HepG2 (cell line): ENCODE data around the gene PSMC3IP. TPM values are rescaled to one million over a fixed set of nuclear protein-coding genes. Genes with fewer than 3 reads are reported as not detected.

Source experiments
- AHDC1 ChIP-seq: sonication (generic); formaldehyde crosslinking; IDR thresholded peaks from 2 replicates; pipeline ENCODE4 v1.5.1; 2020; ENCODE audit warnings: mild to moderate bottlenecking, missing genetic modification reagents, borderline replicate concordance
- CBX2 ChIP-seq, 2 experiments: fragments of 200-600 bp in 1 of 2; sonication (generic); formaldehyde crosslinking in 1 of 2; IDR thresholded peaks; 2 replicates each; pipeline versions ENCODE4 v1.7.0 to v1.8.1; 2018 to 2022; ENCODE audit warnings: low read depth in 2 of 2, low read length in 1 of 2, mild to moderate bottlenecking in 1 of 2, missing genetic modification reagents in 1 of 2
- CENPBD1 ChIP-seq: sonication (generic); formaldehyde crosslinking; IDR thresholded peaks from 2 replicates; pipeline ENCODE4 v1.8.0; 2022; ENCODE audit warnings: missing genetic modification reagents, low read depth, mild to moderate bottlenecking, borderline replicate concordance
- MZF1 ChIP-seq: sonication (generic); formaldehyde crosslinking; IDR thresholded peaks from 2 replicates; pipeline ENCODE4 v1.8.1; 2023; ENCODE audit warnings: mild to moderate bottlenecking, missing genetic modification reagents, borderline replicate concordance
- XBP1 ChIP-seq: sonication (generic); formaldehyde crosslinking; IDR thresholded peaks from 2 replicates; pipeline ENCODE4 v1.5.0; 2020; ENCODE audit warnings: missing genetic modification reagents
- ZBTB39 ChIP-seq: sonication (generic); formaldehyde crosslinking; IDR thresholded peaks from 2 replicates; pipeline ENCODE4 v1.5.0; 2020; ENCODE audit warnings: missing genetic modification reagents
- ZNF354B ChIP-seq: sonication (generic); formaldehyde crosslinking; IDR thresholded peaks from 2 replicates; pipeline ENCODE4 v1.8.0; 2022; ENCODE audit warnings: mild to moderate bottlenecking, missing genetic modification reagents
- ZNF431 ChIP-seq: sonication (generic); formaldehyde crosslinking; IDR thresholded peaks from 2 replicates; pipeline ENCODE4 v1.9.0; 2022; ENCODE audit warnings: missing genetic modification reagents, low read depth, mild to moderate bottlenecking, borderline replicate concordance
- ZNF432 ChIP-seq: sonication (generic); formaldehyde crosslinking; IDR thresholded peaks from 2 replicates; pipeline ENCODE4 v1.5.0; 2020; ENCODE audit warnings: missing genetic modification reagents, mild to moderate bottlenecking, borderline replicate concordance
- ZNF510 ChIP-seq: sonication (generic); formaldehyde crosslinking; IDR thresholded peaks from 2 replicates; pipeline ENCODE4 v1.4.0; 2020; ENCODE audit warnings: low read depth, mild to moderate bottlenecking, missing genetic modification reagents
- ZNF781 ChIP-seq: sonication (generic); formaldehyde crosslinking; IDR thresholded peaks from 2 replicates; pipeline ENCODE4 v1.5.1; 2020; ENCODE audit warnings: borderline replicate concordance, mild to moderate bottlenecking, missing genetic modification reagents; ENCODE audit errors: not compliant biosample characterization
- polyA plus RNA-seq, 8 experiments: library from polyadenylated mRNA; depleted of rRNA in 3 of 8; stranded (reverse) in 7 of 8; unstranded in 1 of 8; fragments of >200 nt; fragmentation: Illumina TruSeq in 4 of 8; extraction: Trizol in 4 of 8; gene quantifications; 2 replicates each; pipeline versions ENCODE4 v1.2.1 to v1.2.3, GENCODE V29; 2011 to 2016; ENCODE audit warnings: low read depth in 4 of 8, missing spikeins in 1 of 8, mixed read lengths in 1 of 8; ENCODE audit not compliant: insufficient read depth in 1 of 8
- total RNA-seq, 5 experiments: library from RNA; depleted of rRNA; stranded (reverse); fragments of >200 nt; fragmentation: Illumina TruSeq; extraction: Trizol; gene quantifications; 2 replicates each; pipeline ENCODE4 v1.2.3, GENCODE V29; 2016; ENCODE audit warnings: low read depth in 1 of 5
- TF ChIP-seq, protein P1 (sequence below): sonication (generic); formaldehyde crosslinking; IDR thresholded peaks from 2 replicates; pipeline ENCODE4 v1.5.1; 2020; ENCODE audit warnings: missing genetic modification reagents, mild to moderate bottlenecking, borderline replicate concordance

Gene PSMC3IP
- total and polyA plus RNA-seq, 2 of the 13 experiments (the other 11 are each of a cell fraction or from before 2014, with no cell fraction given) = 6.5 to 22.4 TPM

DNA sequence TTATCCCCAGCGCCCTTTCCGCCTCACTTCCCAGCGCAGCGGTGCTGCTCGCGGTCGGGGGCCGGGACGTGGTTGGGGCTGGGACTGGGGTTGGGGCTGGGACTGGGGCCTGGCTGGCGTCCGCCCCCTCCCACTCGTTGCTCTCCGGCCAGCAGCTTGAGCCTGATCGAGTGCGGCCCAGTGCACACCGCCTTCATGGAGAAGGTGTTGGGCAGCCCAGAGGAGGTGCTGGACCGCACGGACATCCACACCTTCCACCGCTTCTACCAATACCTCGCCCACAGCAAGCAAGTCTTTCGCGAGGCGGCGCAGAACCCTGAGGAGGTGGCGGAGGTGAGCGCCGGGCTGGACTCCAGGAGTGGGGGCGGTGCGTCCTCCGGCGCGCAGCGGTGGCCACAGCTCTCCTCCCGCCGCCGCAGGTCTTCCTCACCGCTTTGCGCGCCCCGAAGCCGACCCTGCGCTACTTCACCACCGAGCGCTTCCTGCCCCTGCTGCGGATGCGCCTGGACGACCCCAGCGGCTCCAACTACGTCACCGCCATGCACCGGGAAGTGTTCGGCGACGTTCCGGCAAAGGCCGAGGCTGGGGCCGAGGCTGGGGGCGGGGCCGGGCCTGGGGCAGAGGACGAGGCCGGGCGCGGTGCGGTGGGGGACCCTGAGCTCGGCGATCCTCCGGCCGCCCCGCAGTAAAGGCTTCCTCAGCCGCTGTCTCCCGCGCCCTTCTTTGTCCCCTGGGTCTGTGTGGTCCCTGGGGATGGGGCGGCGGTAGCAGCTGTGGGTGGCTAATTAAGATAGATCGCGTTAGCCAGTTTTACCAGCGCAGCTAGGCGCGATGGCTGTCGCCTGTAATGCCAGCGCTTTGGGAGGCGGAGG, 23.0 kb downstream of the PSMC3IP start (continued):
- peak; percentile 47; the same call in 1 of the 2 replicates for TF ChIP-seq ZBTB39 (CRISPR knock-in tag)
- TF ChIP-seq, protein P1, sequence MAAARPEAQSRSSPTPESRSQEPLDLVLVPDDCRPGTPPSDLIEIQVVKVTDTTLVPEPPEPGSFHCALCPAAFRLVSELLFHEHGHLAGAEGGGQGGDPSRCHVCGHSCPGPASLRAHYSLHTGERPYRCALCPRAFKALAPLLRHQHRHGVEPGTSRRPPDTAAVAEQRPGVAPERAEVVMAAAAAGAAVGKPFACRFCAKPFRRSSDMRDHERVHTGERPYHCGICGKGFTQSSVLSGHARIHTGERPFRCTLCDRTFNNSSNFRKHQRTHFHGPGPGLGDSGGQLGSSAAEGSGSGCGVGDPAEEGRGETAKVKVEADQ = peak; percentile 50; the same call in 1 of the 2 replicates
- no peak for TF ChIP-seq ZNF354B (CRISPR knock-in tag)
- 0 out of 2 replicates have a peak, but pooled peaks have one; percentile 22 for TF ChIP-seq XBP1
- TF ChIP-seq ZNF510 (CRISPR knock-in tag) = no peak
- TF ChIP-seq ZNF781 = peak; percentile 74
- TF ChIP-seq ZNF432 = 0 out of 2 replicates have a peak, but pooled peaks have one; percentile 86
- peak; percentile 52; the same call in 1 of the 2 replicates for TF ChIP-seq AHDC1
- TF ChIP-seq ZNF431 (CRISPR knock-in tag) = peak; percentile 78
- no peak for TF ChIP-seq MZF1 (CRISPR knock-in tag)
- TF ChIP-seq CENPBD1 (CRISPR knock-in tag) = no peak
- no peak for TF ChIP-seq CBX2 (IDR thresholded peaks at IDR 0.05; ENCODE audit: low read depth, low read length)
- TF ChIP-seq CBX2 (CRISPR knock-in tag; IDR thresholded peaks at IDR 0.05; ENCODE audit: low read depth) = no peak
